Neural crest cell (in vitro differentiated cells): ENCODE data around the gene RAB44. TPM values are rescaled to one million over a fixed set of nuclear protein-coding genes. Genes with fewer than 3 reads are reported as not detected.

ENCODE experiments used
- DNase-seq: peaks from one replicate; pipeline ENCODE4 v3.0.0; 2021; ENCODE audit warnings: low read depth, mixed read lengths, low spot score
- H3K27ac Mint-ChIP-seq: one replicate; pipeline ENCODE4 v1.8.0; 2021; ENCODE audit warnings: mild to moderate bottlenecking, mixed read lengths; ENCODE audit not compliant: unreplicated experiment
- H3K27me3 Mint-ChIP-seq: 2 replicates; pipeline ENCODE4 v1.8.0; 2021; ENCODE audit warnings: low read depth, mild to moderate bottlenecking, mixed read lengths
- H3K36me3 Mint-ChIP-seq: 2 replicates; pipeline ENCODE4 v1.8.0; 2021; ENCODE audit warnings: low read depth, mild to moderate bottlenecking, mixed read lengths
- H3K4me1 Mint-ChIP-seq: 2 replicates; pipeline ENCODE4 v1.8.0; 2021; ENCODE audit warnings: mixed read lengths
- H3K4me3 Mint-ChIP-seq: one replicate; pipeline ENCODE4 v1.8.0; 2021; ENCODE audit warnings: mild to moderate bottlenecking, mixed read lengths
- H3K9me3 Mint-ChIP-seq: 2 replicates; pipeline ENCODE4 v1.8.0; 2021; ENCODE audit warnings: mixed read lengths
- total RNA-seq: library from RNA; stranded (reverse); gene quantifications from 2 replicates; pipeline ENCODE4 v1.2.1, GENCODE V29; 2021
- TF ChIP-seq, protein P1 (sequence below): fragments of 200-600 bp; sonication (generic); conservative IDR thresholded peaks from 2 replicates; pipeline ENCODE4 v1.5.0; 2021; ENCODE audit warnings: antibody characterized with exemption, mild to moderate bottlenecking

Gene RAB44
- total RNA-seq, 1 donor from 2014 or later = not detected

DNA sequence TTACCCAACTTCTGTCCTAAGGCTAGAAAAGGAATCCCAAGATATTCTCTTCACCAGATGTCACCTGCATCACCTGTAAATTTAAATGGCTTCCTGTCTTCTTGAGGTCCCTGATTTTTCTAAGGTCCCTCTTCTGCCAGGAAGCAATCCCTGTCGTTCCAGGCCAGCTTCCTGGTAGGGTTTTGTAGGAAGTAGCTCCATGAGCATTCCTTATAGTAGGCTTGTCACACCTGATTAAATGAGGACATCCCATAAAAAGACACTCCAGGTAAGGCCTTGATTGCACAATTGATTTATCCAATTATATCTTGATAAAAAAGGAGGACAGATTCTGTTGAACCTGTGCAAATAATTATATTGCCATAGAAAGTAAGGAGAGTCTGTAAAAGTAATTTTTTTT, 8.7 kb downstream of the RAB44 start:
- H3K4me1 Mint-ChIP-seq = peaks cover 13% of the 10 kb centered on the region
- TF ChIP-seq, protein P1, sequence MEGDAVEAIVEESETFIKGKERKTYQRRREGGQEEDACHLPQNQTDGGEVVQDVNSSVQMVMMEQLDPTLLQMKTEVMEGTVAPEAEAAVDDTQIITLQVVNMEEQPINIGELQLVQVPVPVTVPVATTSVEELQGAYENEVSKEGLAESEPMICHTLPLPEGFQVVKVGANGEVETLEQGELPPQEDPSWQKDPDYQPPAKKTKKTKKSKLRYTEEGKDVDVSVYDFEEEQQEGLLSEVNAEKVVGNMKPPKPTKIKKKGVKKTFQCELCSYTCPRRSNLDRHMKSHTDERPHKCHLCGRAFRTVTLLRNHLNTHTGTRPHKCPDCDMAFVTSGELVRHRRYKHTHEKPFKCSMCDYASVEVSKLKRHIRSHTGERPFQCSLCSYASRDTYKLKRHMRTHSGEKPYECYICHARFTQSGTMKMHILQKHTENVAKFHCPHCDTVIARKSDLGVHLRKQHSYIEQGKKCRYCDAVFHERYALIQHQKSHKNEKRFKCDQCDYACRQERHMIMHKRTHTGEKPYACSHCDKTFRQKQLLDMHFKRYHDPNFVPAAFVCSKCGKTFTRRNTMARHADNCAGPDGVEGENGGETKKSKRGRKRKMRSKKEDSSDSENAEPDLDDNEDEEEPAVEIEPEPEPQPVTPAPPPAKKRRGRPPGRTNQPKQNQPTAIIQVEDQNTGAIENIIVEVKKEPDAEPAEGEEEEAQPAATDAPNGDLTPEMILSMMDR = no peak
- H3K9me3 Mint-ChIP-seq = no peaks in the 10 kb centered on the region
- H3K36me3 Mint-ChIP-seq = no peaks in the 10 kb centered on the region
- H3K27me3 Mint-ChIP-seq = no peaks in the 10 kb centered on the region
- no peak overlapping the region for H3K27ac Mint-ChIP-seq
- H3K4me3 Mint-ChIP-seq = no peak overlapping the region
- no peak for DNase-seq

DNA sequence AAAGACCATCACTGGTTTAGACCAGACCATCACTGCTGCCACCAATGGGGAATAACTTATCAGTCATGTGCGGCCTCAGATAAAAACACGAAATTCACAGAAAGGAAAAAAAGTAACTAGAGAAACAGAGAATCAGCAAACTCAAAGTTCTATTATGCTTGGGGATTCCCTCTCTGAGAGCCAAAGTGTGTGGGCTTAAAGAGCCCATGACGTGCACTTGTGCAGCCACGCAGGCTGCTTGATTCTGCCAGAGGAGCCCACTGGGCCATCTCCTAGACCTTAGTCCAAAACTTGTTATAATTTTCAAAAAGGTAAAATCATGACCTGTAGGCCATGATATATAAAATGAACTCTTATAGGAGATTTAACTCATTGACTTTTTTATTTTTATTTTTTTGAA, 15.2 kb downstream of the RAB44 start:
- TF ChIP-seq, protein P1 = no peak
- Mint-ChIP-seq H3K9me3 (no peaks in the 10 kb centered on the region), H3K27me3 (no peaks in the 10 kb centered on the region), H3K4me1 (peaks cover 4% of the 10 kb centered on the region), H3K27ac (no peak overlapping the region), H3K4me3 (no peak overlapping the region), H3K36me3 (no peaks in the 10 kb centered on the region)
- no peak for DNase-seq

DNA sequence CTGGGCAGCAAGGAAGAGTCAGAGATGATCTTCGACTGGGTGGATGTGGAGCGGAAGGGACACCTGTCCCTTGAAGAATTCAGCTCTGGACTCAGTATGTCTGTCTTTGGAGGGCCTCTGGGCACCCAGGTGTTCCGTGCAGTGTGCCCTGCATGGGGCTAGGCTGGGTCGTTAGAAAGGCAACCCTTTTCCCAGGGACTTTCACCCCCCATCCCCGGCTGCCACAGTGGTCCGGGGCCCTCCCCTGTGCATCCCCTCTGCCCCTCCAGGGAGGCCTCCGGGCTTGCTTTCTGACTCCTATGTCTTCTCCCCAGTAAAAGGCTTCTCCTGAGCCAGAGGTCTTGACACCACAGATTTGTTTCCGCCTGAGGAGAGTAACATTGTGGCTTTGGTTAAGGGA, 16.2 kb downstream of the RAB44 start:
- Mint-ChIP-seq H3K27ac (no peak overlapping the region), H3K36me3 (no peaks in the 10 kb centered on the region), H3K27me3 (no peaks in the 10 kb centered on the region), H3K4me3 (no peak overlapping the region), H3K9me3 (no peaks in the 10 kb centered on the region), H3K4me1 (peaks cover 4% of the 10 kb centered on the region)
- DNase-seq = no peak
- TF ChIP-seq, protein P1 = no peak

DNA sequence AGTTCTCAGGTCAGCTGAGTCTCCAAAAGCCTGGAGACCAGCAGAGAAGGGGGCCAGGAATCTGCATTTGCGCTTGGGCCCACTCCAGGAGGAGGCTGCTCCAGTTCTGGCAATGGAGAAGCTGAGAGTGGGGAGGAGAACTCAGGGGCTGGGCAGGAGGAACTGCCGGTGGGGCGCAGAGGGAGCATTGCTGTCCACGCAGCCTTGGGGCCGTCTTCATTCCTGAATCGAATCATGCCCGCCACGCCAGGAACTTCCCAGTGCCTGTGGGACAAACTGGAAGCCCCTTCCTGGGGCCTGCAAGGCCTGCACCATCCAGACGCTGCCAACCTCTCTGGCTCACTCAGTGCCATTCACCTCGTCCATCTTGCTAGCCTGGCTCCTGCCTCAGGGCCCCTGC, 16.9 kb downstream of the RAB44 start:
- H3K4me1 Mint-ChIP-seq = peaks cover under 1% of the 10 kb centered on the region
- no peak for DNase-seq
- no peaks in the 10 kb centered on the region for H3K36me3 Mint-ChIP-seq
- H3K9me3 Mint-ChIP-seq = no peaks in the 10 kb centered on the region
- H3K4me3 Mint-ChIP-seq = no peak overlapping the region
- H3K27ac Mint-ChIP-seq = no peak overlapping the region
- no peaks in the 10 kb centered on the region for H3K27me3 Mint-ChIP-seq
- TF ChIP-seq, protein P1 = no peak

DNA sequence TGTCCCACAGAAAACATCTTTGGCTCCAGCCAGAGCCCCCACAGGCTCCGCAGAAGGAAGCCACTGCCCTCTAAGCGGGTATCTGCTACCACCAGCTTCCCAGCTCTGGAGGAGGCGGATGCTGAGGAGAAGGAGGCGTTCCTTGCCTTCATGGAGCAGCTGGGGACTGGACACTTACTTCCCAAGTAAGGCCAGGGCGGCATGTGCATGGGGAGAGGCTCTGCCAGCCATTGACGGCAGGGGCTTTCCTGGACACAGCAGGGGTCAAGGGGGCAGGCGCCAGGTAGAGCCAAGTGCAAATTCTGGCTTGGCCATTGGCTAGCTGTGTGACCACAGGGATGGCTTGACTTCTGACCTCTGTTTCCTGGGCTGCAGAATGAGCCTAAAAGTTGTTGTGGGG, 17.8 kb downstream of the RAB44 start:
- Mint-ChIP-seq H3K4me3 (no peak overlapping the region), H3K9me3 (no peaks in the 10 kb centered on the region), H3K27ac (no peak overlapping the region), H3K36me3 (no peaks in the 10 kb centered on the region), H3K4me1 (no peaks in the 10 kb centered on the region), H3K27me3 (no peaks in the 10 kb centered on the region)
- no peak for DNase-seq
- TF ChIP-seq, protein P1 = no peak
